B cell (primary cell): ENCODE results near the gene LAMTOR3. TPM values are rescaled to one million over a fixed set of nuclear protein-coding genes. Genes with fewer than 3 reads are reported as not detected.

Source experiments
- ATAC-seq: fragments of 200-7000 bp; cut with Tn5 transposase; one replicate; pipeline ENCODE4 v1.10.0; 2021; ENCODE audit warnings: low read depth, mild to moderate bottlenecking, moderate number of reproducible peaks, moderate library complexity
- CTCF ChIA-PET: fragments of 350-600 bp; sonication (Branson Sonifier 250); formaldehyde crosslinking; loops from one replicate; lab custom pipeline; 2021; ENCODE audit warnings: antibody characterized with exemption, inconsistent platforms; lab: Charles Lee
- POLR2A ChIA-PET: fragments of 350-600 bp; sonication (Branson Sonifier 250); formaldehyde crosslinking; loops from one replicate; lab custom pipeline; 2021; ENCODE audit warnings: antibody characterized with exemption; lab: Charles Lee
- DNase-seq: peaks from one replicate; pipeline ENCODE4 v3.0.0; 2013
- H2AFZ ChIP-seq: 2 replicates; pipeline ENCODE4 v1.6.1; 2012; ENCODE audit warnings: mild to moderate bottlenecking, low read depth, low read length; ENCODE audit not compliant: insufficient read depth, poor library complexity, severe bottlenecking
- H3K27ac ChIP-seq, 2 donors: 1 replicate in 1 of 2; 2 replicates in 1 of 2; pipeline ENCODE4 v1.5.1; 2012 to 2013; ENCODE audit warnings: low read length in 2 of 2, mild to moderate bottlenecking in 2 of 2, moderate library complexity in 1 of 2
- H3K27me3 ChIP-seq, 4 experiments: fragments of 200-600 bp in 1 of 4; sonication (generic) in 1 of 4; replicated peaks in 1 of 4; 1 replicate in 2 of 4; 2 replicates in 2 of 4; pipeline versions ENCODE4 v1.6.1 to v1.7.0; 2013 to 2016; ENCODE audit warnings: low read length in 3 of 4, mild to moderate bottlenecking in 2 of 4, mixed read lengths in 1 of 4, moderate library complexity in 1 of 4; ENCODE audit not compliant: insufficient read depth in 4 of 4, control insufficient read depth in 3 of 4; ENCODE audit errors: control extremely low read depth in 1 of 4
- H3K36me3 ChIP-seq, 2 experiments: replicated peaks in 1 of 2; 1 replicate in 1 of 2; 2 replicates in 1 of 2; pipeline versions ENCODE4 v1.6.1 to v1.7.1; 2013; ENCODE audit warnings: low read length in 1 of 2; ENCODE audit not compliant: insufficient read depth in 2 of 2, control insufficient read depth in 1 of 2; ENCODE audit errors: control extremely low read depth in 1 of 2, extremely low read depth in 1 of 2
- H3K4me1 ChIP-seq, 2 donors: fragments of 200-600 bp in 1 of 2; sonication (generic) in 1 of 2; 1 replicate in 1 of 2; 2 replicates in 1 of 2; pipeline versions ENCODE4 v1.5.1 to v1.6.1; 2013 to 2017; ENCODE audit warnings: low read length in 2 of 2; ENCODE audit not compliant: control insufficient read depth in 2 of 2, insufficient read depth in 2 of 2
- H3K4me2 ChIP-seq: replicated peaks from 2 replicates; pipeline ENCODE3; 2012; ENCODE audit warnings: mild to moderate bottlenecking, low read depth, low read length; ENCODE audit not compliant: poor library complexity, severe bottlenecking
- H3K4me3 ChIP-seq, 5 experiments: fragments of 200-600 bp in 1 of 5; sonication (generic) in 1 of 5; 1 replicate in 3 of 5; 2 replicates in 2 of 5; pipeline versions ENCODE4 v1.5.1 to v1.7.0; 2011 to 2016; ENCODE audit warnings: low read length in 4 of 5, mild to moderate bottlenecking in 4 of 5, low read depth in 2 of 5, control low read depth in 1 of 5, moderate library complexity in 1 of 5; ENCODE audit not compliant: insufficient read depth in 1 of 5; ENCODE audit errors: control extremely low read depth in 1 of 5, extremely low read depth in 1 of 5
- H3K79me2 ChIP-seq: fragments of 200-600 bp; sonication (generic); one replicate; pipeline ENCODE4 v1.6.0; 2016; ENCODE audit warnings: low read length; ENCODE audit not compliant: control insufficient read depth, insufficient read depth
- H3K9ac ChIP-seq: fragments of 200-600 bp; sonication (generic); 2 replicates; pipeline ENCODE4 v1.6.1; 2017; ENCODE audit warnings: mild to moderate bottlenecking, low read length, moderate library complexity
- H3K9me3 ChIP-seq, 3 donors: one replicate each; pipeline versions ENCODE4 v1.6.1 to v1.7.1; 2013; ENCODE audit warnings: low read length in 2 of 3; ENCODE audit not compliant: control insufficient read depth in 2 of 3, insufficient read depth in 1 of 3; ENCODE audit errors: control extremely low read depth in 1 of 3
- H4K20me1 ChIP-seq: 2 replicates; pipeline ENCODE4 v1.6.0; 2012; ENCODE audit warnings: mild to moderate bottlenecking, low read length; ENCODE audit not compliant: insufficient read depth, control insufficient read depth, poor library complexity, severe bottlenecking
- H3K27ac Mint-ChIP-seq: one replicate; pipeline ENCODE4 v1.8.0; 2021; ENCODE audit warnings: mixed read lengths
- H3K27me3 Mint-ChIP-seq: one replicate; pipeline ENCODE4 v1.8.0; 2021; ENCODE audit warnings: mixed read lengths
- H3K4me1 Mint-ChIP-seq: one replicate; pipeline ENCODE4 v1.8.0; 2021; ENCODE audit warnings: mixed read lengths
- H3K4me3 Mint-ChIP-seq: one replicate; pipeline ENCODE4 v1.8.0; 2021; ENCODE audit warnings: mixed read lengths
- H3K9me3 Mint-ChIP-seq: one replicate; pipeline ENCODE4 v1.8.0; 2022; ENCODE audit warnings: mixed read lengths; ENCODE audit not compliant: insufficient read depth
- CTCF ChIP-seq: fragments of 200-600 bp; IDR thresholded peaks from one replicate; pipeline ENCODE4 v1.8.0; 2022; ENCODE audit warnings: antibody characterized with exemption, mild to moderate bottlenecking
- EZH2 ChIP-seq: IDR thresholded peaks from 2 replicates; pipeline ENCODE4 v1.6.1; 2012; ENCODE audit warnings: borderline replicate concordance, low read depth, mild to moderate bottlenecking, moderate library complexity, low read length; ENCODE audit not compliant: insufficient read depth, poor library complexity, severe bottlenecking
- WGBS: methylation state at CpG from one replicate; pipeline ENCODE4 v1.1.5; 2013; ENCODE audit warnings: missing lambda C conversion rate; ENCODE audit not compliant: insufficient coverage; 5-methylcytosine and 5-hydroxymethylcytosine counted together
- intact Hi-C: fragments of 100-400 bp; cut with micrococcal nuclease; formaldehyde crosslinking; loops from one replicate; pipeline ENCODE4 v1.10.0; 2022
- polyA plus RNA-seq: library from polyadenylated mRNA; depleted of rRNA; stranded (reverse); fragments of >200 nt; gene quantifications from 2 replicates; pipeline ENCODE4 v1.2.3, GENCODE V29; 2012
- total RNA-seq, 2 donors: library from RNA; stranded (reverse); fragments of 120-200 nt in 1 of 2; gene quantifications; 1 replicate in 1 of 2; 2 replicates in 1 of 2; pipeline versions ENCODE4 v1.2.3 to v1.2.4, GENCODE V29; 2013 to 2022

The LAMTOR3 gene
- total and polyA plus RNA-seq, 2 donors (not counting 1 experiment from before 2014, with no cell fraction given): 8.0 to 18.0 TPM

- Mint-ChIP-seq H3K27ac (no peak overlapping the region), H3K4me1 (peaks cover 34% of the 10 kb centered on the region), H3K27me3 (no peaks in the 10 kb centered on the region), H3K9me3 (no peaks in the 10 kb centered on the region), H3K4me3 (no peak overlapping the region)
- TF ChIP-seq EZH2: no peak
- no peak for TF ChIP-seq CTCF
- no peaks in the 10 kb centered on the region for H3K27me3 ChIP-seq
- peaks cover 42% of the 10 kb centered on the region for H3K79me2 ChIP-seq
- intact Hi-C loops: loop anchor here (5.0 kb wide), 1 partner anchor 34 kb away; no protein-coding TSS in a partner anchor
- no CpG with 5 or more reads among the region's 2 CpGs for WGBS
- POLR2A ChIA-PET: no interaction called here
- DNase-seq: no peak
- no peaks in the 10 kb centered on the region for H4K20me1 ChIP-seq
- H3K4me3 ChIP-seq: no peak overlapping the region
- no peak overlapping the region for H2AFZ ChIP-seq
- peaks cover 6 to 7% of the 10 kb centered on the region in 2 experiments for H3K36me3 ChIP-seq
- no peak for ATAC-seq
- H3K9ac ChIP-seq: no peak overlapping the region
- H3K27ac ChIP-seq: no peak overlapping the region
- H3K4me1 ChIP-seq: peaks cover 14 to 18% of the 10 kb centered on the region in 2 donors
- no peak overlapping the region for H3K4me2 ChIP-seq
- CTCF ChIA-PET: interaction anchor here (1.4 kb wide), 1 partner anchor 75 kb away, joined by 4 read pairs; the partner anchor contains the start of gene DAPP1
- no peaks in the 10 kb centered on the region for H3K9me3 ChIP-seq
Observed at GRCh38 chr4:99891351-99891750, 2.9 kb downstream of the LAMTOR3 start.

GRCh38 chr4:99887837-99888236, 6.4 kb downstream of the LAMTOR3 start:
- no peak overlapping the region for H3K4me3 Mint-ChIP-seq

More at GRCh38 chr4:99887837-99888236, 6.4 kb downstream of the LAMTOR3 start:
- H3K9ac ChIP-seq: no peak overlapping the region
- intact Hi-C loops: loop anchor here (10.0 kb wide), 2 partner anchors 163 to 423 kb away; no protein-coding TSS in a partner anchor
- CTCF ChIA-PET: no interaction called here
- TF ChIP-seq CTCF (no peak), EZH2 (no peak)
- no peaks in the 10 kb centered on the region for H3K4me1 ChIP-seq
- POLR2A ChIA-PET: no interaction called here
- H3K27me3 ChIP-seq: no peaks in the 10 kb centered on the region
- H3K79me2 ChIP-seq: peaks cover 31% of the 10 kb centered on the region
- ATAC-seq (no peak), DNase-seq (no peak)
- no peak overlapping the region for H3K4me3 ChIP-seq
- peaks cover 6 to 23% of the 10 kb centered on the region in 2 experiments for H3K36me3 ChIP-seq
- no peak overlapping the region for H3K4me2 ChIP-seq
- Mint-ChIP-seq H3K27ac (no peak overlapping the region), H3K9me3 (no peaks in the 10 kb centered on the region), H3K4me1 (peaks cover 12% of the 10 kb centered on the region), H3K27me3 (no peaks in the 10 kb centered on the region)
- no peak overlapping the region for H3K27ac ChIP-seq
- no peaks in the 10 kb centered on the region for H3K9me3 ChIP-seq
- H4K20me1 ChIP-seq: no peaks in the 10 kb centered on the region
- WGBS: 94% methylated on average over 4 of the region's 5 CpGs
- no peak overlapping the region for H2AFZ ChIP-seq
